Loucy (cell line): ENCODE measurements around the gene CCNF.

Experiments used
- H2AFZ ChIP-seq: fragments of 200-600 bp; sonication (generic); 2 replicates; pipeline ENCODE4 v1.6.0; 2016; ENCODE audit warnings: antibody characterized with exemption, mild to moderate bottlenecking, low read length, moderate library complexity
- H3F3A ChIP-seq: fragments of 200-600 bp; 2 replicates; pipeline ENCODE4 v1.6.0; 2016; ENCODE audit warnings: antibody characterized with exemption, low read depth, mild to moderate bottlenecking
- H3K27me3 ChIP-seq: fragments of 200-600 bp; sonication (generic); 2 replicates; pipeline ENCODE4 v1.6.1; 2014; ENCODE audit warnings: low read length, mild to moderate bottlenecking; ENCODE audit not compliant: insufficient read depth, poor library complexity, severe bottlenecking
- H3K36me3 ChIP-seq: fragments of 200-600 bp; sonication (generic); 2 replicates; pipeline ENCODE4 v1.6.1; 2016; ENCODE audit warnings: low read length; ENCODE audit not compliant: insufficient read depth
- H3K4me1 ChIP-seq: fragments of 200-600 bp; sonication (generic); 2 replicates; pipeline ENCODE4 v1.5.1; 2014; ENCODE audit warnings: low read length, mild to moderate bottlenecking; ENCODE audit not compliant: insufficient read depth, poor library complexity, severe bottlenecking
- H3K4me2 ChIP-seq: fragments of 200-600 bp; sonication (generic); 2 replicates; pipeline ENCODE4 v1.6.0; 2014; ENCODE audit warnings: antibody characterized with exemption, low read length, low read depth, mild to moderate bottlenecking; ENCODE audit not compliant: poor library complexity, severe bottlenecking
- H3K4me3 ChIP-seq: fragments of 200-600 bp; sonication (generic); 2 replicates; pipeline ENCODE4 v1.5.1; 2014; ENCODE audit warnings: low read length, mild to moderate bottlenecking, mixed read lengths; ENCODE audit not compliant: poor library complexity, severe bottlenecking
- H3K79me2 ChIP-seq: fragments of 200-600 bp; sonication (generic); 2 replicates; pipeline ENCODE4 v1.6.1; 2014; ENCODE audit warnings: low read length; ENCODE audit not compliant: insufficient read depth
- H3K9ac ChIP-seq: fragments of 200-600 bp; sonication (generic); 2 replicates; pipeline ENCODE4 v1.6.0; 2014; ENCODE audit warnings: mild to moderate bottlenecking, low read depth, low read length, moderate library complexity; ENCODE audit not compliant: poor library complexity, severe bottlenecking
- H3K9me2 ChIP-seq: fragments of 200-600 bp; sonication (generic); replicated peaks from 2 replicates; pipeline ENCODE4 v1.6.1; 2016; ENCODE audit warnings: low read depth, low read length, mixed read lengths
- H3K9me3 ChIP-seq: fragments of 200-600 bp; sonication (generic); 2 replicates; pipeline ENCODE4 v1.6.1; 2014; ENCODE audit warnings: mild to moderate bottlenecking, antibody characterized with exemption, low read length, low read depth; ENCODE audit not compliant: insufficient read depth
- H4K20me1 ChIP-seq: fragments of 200-600 bp; sonication (generic); 2 replicates; pipeline ENCODE4 v1.6.0; 2014; ENCODE audit warnings: antibody characterized with exemption, low read length, mild to moderate bottlenecking; ENCODE audit not compliant: insufficient read depth, poor library complexity, severe bottlenecking
- EZH2phosphoT487 ChIP-seq: fragments of 200-600 bp; IDR thresholded peaks from 2 replicates; pipeline ENCODE4 v1.6.1; 2018; ENCODE audit warnings: antibody characterized with exemption, mild to moderate bottlenecking, moderate library complexity, borderline replicate concordance

The CCNF gene

GRCh38 chr16:2507665-2508064, 78.4 kb downstream of the CCNF start:
- Histone ChIP-seq H3K9me2 (no peaks in the 10 kb centered on the region), H4K20me1 (no peaks in the 10 kb centered on the region), H3K79me2 (no peaks in the 10 kb centered on the region), H3K27me3 (no peaks in the 10 kb centered on the region), H3K4me3 (no peak overlapping the region), H2AFZ (no peak overlapping the region), H3K9ac (no peak overlapping the region), H3K36me3 (no peaks in the 10 kb centered on the region), H3F3A (no peaks in the 10 kb centered on the region), H3K4me1 (no peaks in the 10 kb centered on the region), H3K4me2 (no peak overlapping the region), H3K9me3 (no peaks in the 10 kb centered on the region)
- TF ChIP-seq EZH2phosphoT487 = no peak
